Mesendoderm (in vitro differentiated cells): ENCODE measurements around the gene B9D1.

Experiments
- DNase-seq: peaks from one replicate; pipeline ENCODE4 v3.0.0; 2013
- H2AK5ac ChIP-seq: 2 replicates; pipeline ENCODE4 v1.6.1; 2013; ENCODE audit warnings: low read length, inconsistent platforms
- H2BK120ac ChIP-seq: 2 replicates; pipeline ENCODE4 v1.6.1; 2013; ENCODE audit warnings: low read depth, mild to moderate bottlenecking, low read length, moderate library complexity, mixed read lengths
- H2BK15ac ChIP-seq: replicated peaks from 2 replicates; pipeline ENCODE4 v1.6.1; 2013; ENCODE audit warnings: low read depth, mild to moderate bottlenecking, moderate library complexity
- H2BK5ac ChIP-seq: 2 replicates; pipeline ENCODE4 v1.6.1; 2013; ENCODE audit warnings: low read length, inconsistent platforms
- H3K18ac ChIP-seq: 2 replicates; pipeline ENCODE4 v1.6.1; 2013; ENCODE audit warnings: mild to moderate bottlenecking, low read length, mixed read lengths
- H3K23ac ChIP-seq: one replicate; pipeline ENCODE4 v1.6.1; 2013; ENCODE audit warnings: low read length
- H3K27ac ChIP-seq: 2 replicates; pipeline ENCODE4 v1.5.1; 2013; ENCODE audit warnings: low read depth, mild to moderate bottlenecking, inconsistent platforms, low read length, moderate library complexity
- H3K27me3 ChIP-seq: 2 replicates; pipeline ENCODE4 v1.6.1; 2013; ENCODE audit warnings: low read length, control low read depth, mild to moderate bottlenecking, inconsistent platforms; ENCODE audit not compliant: insufficient read depth, poor library complexity
- H3K36me3 ChIP-seq: 2 replicates; pipeline ENCODE4 v1.6.1; 2013; ENCODE audit warnings: low read length, inconsistent platforms; ENCODE audit not compliant: control insufficient read depth, insufficient read depth
- H3K4ac ChIP-seq: one replicate; pipeline ENCODE4 v1.6.1; 2013; ENCODE audit warnings: low read depth, mild to moderate bottlenecking, low read length, moderate library complexity
- H3K4me1 ChIP-seq: 2 replicates; pipeline ENCODE4 v1.6.1; 2013; ENCODE audit warnings: low read depth, low read length, inconsistent platforms; ENCODE audit not compliant: control insufficient read depth
- H3K4me2 ChIP-seq: 2 replicates; pipeline ENCODE4 v1.6.1; 2013; ENCODE audit warnings: low read length
- H3K4me3 ChIP-seq: 2 replicates; pipeline ENCODE4 v1.5.1; 2013; ENCODE audit warnings: mild to moderate bottlenecking, low read length
- H3K56ac ChIP-seq: one replicate; pipeline ENCODE4 v1.6.1; 2013; ENCODE audit warnings: low read length
- H3K79me1 ChIP-seq: 2 replicates; pipeline ENCODE4 v1.6.1; 2013; ENCODE audit warnings: low read length, inconsistent platforms
- H3K79me2 ChIP-seq: 2 replicates; pipeline ENCODE4 v1.6.1; 2013; ENCODE audit warnings: mild to moderate bottlenecking, low read length; ENCODE audit not compliant: control insufficient read depth, insufficient read depth
- H3K9ac ChIP-seq: 2 replicates; pipeline ENCODE4 v1.6.1; 2013; ENCODE audit warnings: low read length, inconsistent platforms
- H4K5ac ChIP-seq: one replicate; pipeline ENCODE4 v1.6.1; 2013; ENCODE audit warnings: low read length
- H4K8ac ChIP-seq: one replicate; pipeline ENCODE4 v1.6.1; 2013; ENCODE audit warnings: low read depth, mild to moderate bottlenecking, control low read depth, low read length, moderate library complexity
- WGBS: extraction: QIAGEN DNeasy Blood & Tissue Kit; methylation state at CpG from one replicate; pipeline ENCODE4 v1.1.7; 2013; ENCODE audit warnings: low lambda C conversion rate, missing lambda C conversion rate; ENCODE audit not compliant: insufficient coverage; ENCODE audit errors: extremely low coverage; 5-methylcytosine and 5-hydroxymethylcytosine counted together

The B9D1 gene

GRCh38 chr17:19386974-19387920, 24.7 kb upstream of the B9D1 start, which contains the start of gene MFAP4:
Gene MFAP4 (minus strand): TSS chr17:19387190. CDS start chr17:19387155, 35 bp downstream.
- Histone ChIP-seq H2AK5ac (peak within 1 kb of the TSS; percentile 85), H3K36me3 (peaks cover 9% of the 10 kb centered on the region), H2BK120ac (peak within 1 kb of the TSS; percentile 65), H3K4me2 (peak within 1 kb of the TSS; percentile 43), H4K5ac (peak within 1 kb of the TSS; percentile 8), H2BK5ac (peak within 1 kb of the TSS; percentile 19), H3K9ac (peak within 1 kb of the TSS; percentile 71), H4K8ac (no peak within 1 kb of the TSS), H3K4ac (peak within 1 kb of the TSS; percentile 95), H3K23ac (no peak within 1 kb of the TSS), H3K27me3 (no peaks in the 10 kb centered on the region), H3K4me3 (peak within 1 kb of the TSS; percentile 39), H3K79me1 (peaks cover 7% of the 10 kb centered on the region), H2BK15ac (peak within 1 kb of the TSS; percentile 10), H3K18ac (peak within 1 kb of the TSS; percentile 57), H3K79me2 (peaks cover 16% of the 10 kb centered on the region), H3K27ac (peak within 1 kb of the TSS; percentile 78), H3K4me1 (peaks cover 25% of the 10 kb centered on the region), H3K56ac (peak within 1 kb of the TSS; percentile 88)
- WGBS, result no CpG with 5 or more reads among the region's 22 CpGs
- DNase-seq, result peak; percentile 71

GRCh38 chr17:19386051-19386929, 23.8 kb upstream of the B9D1 start:
- H3K23ac ChIP-seq, result no peak overlapping the region
- peaks cover 11% of the 10 kb centered on the region for H3K36me3 ChIP-seq
- H2BK120ac ChIP-seq, result no peak overlapping the region
- H2BK15ac ChIP-seq, result no peak overlapping the region
- H3K4ac ChIP-seq, result peak overlapping the region; percentile 74
- peak overlapping the region; percentile 8 for H2BK5ac ChIP-seq
- H3K56ac ChIP-seq, result peak overlapping the region; percentile 88
- H3K79me1 ChIP-seq, result peaks cover 9% of the 10 kb centered on the region
- H3K4me2 ChIP-seq, result peak overlapping the region; percentile 9
- H3K18ac ChIP-seq, result peak overlapping the region; percentile 57
- H3K27ac ChIP-seq, result peak overlapping the region; percentile 75
- no peak overlapping the region for H4K5ac ChIP-seq
- peaks cover 24% of the 10 kb centered on the region for H3K4me1 ChIP-seq
- H3K79me2 ChIP-seq, result peaks cover 19% of the 10 kb centered on the region
- DNase-seq, result peak; percentile 80
- no CpG with 5 or more reads among the region's 20 CpGs for WGBS
- H2AK5ac ChIP-seq, result peak overlapping the region; percentile 18
- H3K9ac ChIP-seq, result peak overlapping the region; percentile 71
- H4K8ac ChIP-seq, result no peak overlapping the region
- H3K4me3 ChIP-seq, result peak overlapping the region; percentile 13
- no peaks in the 10 kb centered on the region for H3K27me3 ChIP-seq

DNA sequence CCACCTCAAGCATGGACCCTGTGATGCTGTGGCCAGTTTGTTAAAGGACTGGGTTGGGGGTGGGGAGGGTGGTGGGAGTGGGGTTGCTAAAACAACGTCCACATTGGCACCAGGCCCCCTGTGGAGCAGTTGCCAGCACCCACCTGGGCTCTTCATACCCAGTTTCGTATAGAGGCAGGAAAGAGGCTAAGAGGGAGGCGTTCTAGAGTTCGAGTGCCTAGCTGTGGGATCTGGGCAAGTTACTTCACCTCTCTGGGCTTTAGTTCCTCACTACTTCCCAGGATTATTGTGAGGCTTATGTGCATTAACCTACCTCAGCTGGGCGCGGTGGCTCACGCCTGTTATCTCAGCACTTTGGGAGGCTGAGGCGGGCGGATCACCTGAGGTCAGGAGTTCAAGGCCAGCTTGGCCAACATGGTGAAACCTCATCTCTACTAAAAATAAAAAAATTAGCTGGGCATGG, 23.0 kb upstream of the B9D1 start:
- Histone ChIP-seq H3K27ac (no peak overlapping the region), H2BK5ac (no peak overlapping the region), H3K4ac (no peak overlapping the region), H2AK5ac (no peak overlapping the region), H3K36me3 (peaks cover 18% of the 10 kb centered on the region), H3K9ac (peak overlapping the region; percentile 60), H2BK15ac (no peak overlapping the region), H3K27me3 (no peaks in the 10 kb centered on the region), H3K18ac (no peak overlapping the region), H4K8ac (no peak overlapping the region), H4K5ac (no peak overlapping the region), H3K4me3 (no peak overlapping the region), H3K4me1 (peaks cover 18% of the 10 kb centered on the region), H2BK120ac (no peak overlapping the region), H3K79me1 (peaks cover 16% of the 10 kb centered on the region), H3K56ac (peak overlapping the region; percentile 34), H3K79me2 (peaks cover 26% of the 10 kb centered on the region), H3K23ac (no peak overlapping the region), H3K4me2 (peak overlapping the region; percentile 20)
- DNase-seq, result no peak
- no CpG with 5 or more reads among the region's 9 CpGs for WGBS

DNA sequence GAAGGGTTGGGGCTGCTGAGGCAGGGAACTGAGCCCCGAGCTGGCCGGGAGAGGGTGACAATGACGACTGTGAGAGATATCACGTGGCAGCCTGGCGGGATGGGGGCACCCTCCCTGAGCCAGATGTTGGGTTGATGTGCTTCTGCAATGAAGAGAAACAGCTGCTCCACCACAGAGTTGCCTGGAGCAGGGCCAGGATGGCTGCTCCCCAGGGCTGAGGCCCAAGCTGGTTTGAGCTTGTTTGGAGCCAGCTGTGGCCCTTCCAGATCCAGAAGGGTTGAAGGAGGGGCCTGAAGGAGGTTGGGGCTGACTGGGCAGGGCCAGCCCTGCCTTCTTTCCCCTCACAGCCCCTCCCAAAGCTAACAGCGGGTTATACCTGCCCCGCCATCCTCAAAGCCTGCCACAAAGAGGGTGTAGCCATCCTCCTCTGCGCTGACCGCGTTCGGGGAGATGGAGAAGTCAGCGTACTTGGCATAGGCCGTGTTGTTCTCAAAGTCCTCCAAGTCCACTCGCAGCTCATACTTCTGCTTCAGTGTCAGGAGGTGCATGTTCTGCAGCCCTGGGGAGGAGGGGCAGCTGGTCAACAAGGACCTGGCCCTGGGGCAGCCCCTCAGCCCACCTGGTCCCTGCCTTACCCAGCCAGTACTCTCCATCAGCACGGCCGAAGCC, 22.3 kb upstream of the B9D1 start:
- no peak overlapping the region for H3K4ac ChIP-seq
- no peak overlapping the region for H4K8ac ChIP-seq
- peak overlapping the region; percentile 19 for H3K4me2 ChIP-seq
- H3K36me3 ChIP-seq, result peaks cover 24% of the 10 kb centered on the region
- peak; percentile 53 for DNase-seq
- H3K27ac ChIP-seq, result no peak overlapping the region
- H3K4me1 ChIP-seq, result peaks cover 21% of the 10 kb centered on the region
- H3K79me2 ChIP-seq, result peaks cover 33% of the 10 kb centered on the region
- no peak overlapping the region for H3K4me3 ChIP-seq
- no peak overlapping the region for H2BK5ac ChIP-seq
- H2AK5ac ChIP-seq, result no peak overlapping the region
- no peak overlapping the region for H4K5ac ChIP-seq
- peak overlapping the region; percentile 60 for H3K9ac ChIP-seq
- peak overlapping the region; percentile 34 for H3K56ac ChIP-seq
- H2BK120ac ChIP-seq, result no peak overlapping the region
- no peak overlapping the region for H2BK15ac ChIP-seq
- H3K18ac ChIP-seq, result no peak overlapping the region
- peaks cover 23% of the 10 kb centered on the region for H3K79me1 ChIP-seq
- H3K27me3 ChIP-seq, result no peaks in the 10 kb centered on the region
- no CpG with 5 or more reads among the region's 16 CpGs for WGBS
- H3K23ac ChIP-seq, result no peak overlapping the region

DNA sequence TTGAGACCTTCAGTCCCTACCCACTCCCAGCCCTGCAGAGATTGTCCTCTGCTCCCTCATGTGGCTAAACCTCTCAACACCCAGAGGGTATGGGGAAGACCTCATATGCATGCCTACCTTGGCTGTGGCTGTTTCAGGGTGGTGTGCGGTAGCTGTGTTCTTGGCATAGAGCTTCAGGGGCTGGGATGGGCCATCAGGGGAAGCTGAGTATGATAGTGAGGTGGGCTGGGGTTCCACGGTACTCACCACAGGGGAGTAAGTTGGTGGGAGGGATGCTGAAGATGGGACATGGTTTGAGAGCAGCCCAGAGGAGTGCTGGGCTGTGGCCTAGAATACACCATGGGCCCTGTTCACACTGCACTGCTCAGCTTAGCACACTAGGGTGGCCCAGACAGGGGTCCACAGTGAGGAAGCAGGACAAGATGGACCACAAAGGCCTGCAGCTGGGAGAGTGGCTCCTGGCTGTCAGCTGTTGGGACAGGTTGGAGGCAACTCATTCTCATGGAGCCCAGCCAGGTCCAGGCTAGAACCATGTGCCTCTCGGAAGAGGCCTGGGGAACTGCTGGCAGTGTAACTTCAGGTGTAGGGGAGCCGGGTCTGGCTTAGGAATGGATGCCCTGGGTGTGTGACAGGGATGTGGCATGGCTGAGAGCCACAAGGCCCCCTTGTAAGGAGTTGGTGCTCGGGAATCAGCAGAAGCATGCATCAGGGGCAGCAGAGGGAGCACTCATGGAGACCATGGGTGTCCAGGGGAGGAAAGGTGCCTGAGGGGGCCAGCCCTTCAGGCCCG, 21.4 kb upstream of the B9D1 start:
- H2AK5ac ChIP-seq, result no peak overlapping the region
- WGBS, result no CpG with 5 or more reads among the region's 6 CpGs
- H2BK120ac ChIP-seq, result no peak overlapping the region
- H3K9ac ChIP-seq, result peak overlapping the region; percentile 60
- H3K56ac ChIP-seq, result peak overlapping the region; percentile 34
- H3K79me2 ChIP-seq, result peaks cover 43% of the 10 kb centered on the region
- peaks cover 23% of the 10 kb centered on the region for H3K4me1 ChIP-seq
- H4K5ac ChIP-seq, result no peak overlapping the region
- peaks cover 25% of the 10 kb centered on the region for H3K79me1 ChIP-seq
- no peak for DNase-seq
- H3K4ac ChIP-seq, result no peak overlapping the region
- no peak overlapping the region for H2BK15ac ChIP-seq
- H3K27me3 ChIP-seq, result no peaks in the 10 kb centered on the region
- H2BK5ac ChIP-seq, result no peak overlapping the region
- H3K4me3 ChIP-seq, result no peak overlapping the region
- no peak overlapping the region for H3K4me2 ChIP-seq
- no peak overlapping the region for H3K18ac ChIP-seq
- H3K27ac ChIP-seq, result no peak overlapping the region
- peaks cover 24% of the 10 kb centered on the region for H3K36me3 ChIP-seq
- H3K23ac ChIP-seq, result no peak overlapping the region
- no peak overlapping the region for H4K8ac ChIP-seq
